GM11168 (cell line): ENCODE results near the gene BICRAL.
"Not testable (repeated sequence)": the region's sequence is repeated elsewhere in the genome, so short reads cannot be mapped to it uniquely, and the experiment has no call there.

Experiments
- in situ Hi-C: fragments of 300-500 bp; cut with MboI; formaldehyde crosslinking; loops from one replicate; pipeline ENCODE4 v1.12.0; 2022; ENCODE audit warnings: low sequenced_read_pairs; ENCODE audit not compliant: unreplicated experiment

The BICRAL gene

DNA sequence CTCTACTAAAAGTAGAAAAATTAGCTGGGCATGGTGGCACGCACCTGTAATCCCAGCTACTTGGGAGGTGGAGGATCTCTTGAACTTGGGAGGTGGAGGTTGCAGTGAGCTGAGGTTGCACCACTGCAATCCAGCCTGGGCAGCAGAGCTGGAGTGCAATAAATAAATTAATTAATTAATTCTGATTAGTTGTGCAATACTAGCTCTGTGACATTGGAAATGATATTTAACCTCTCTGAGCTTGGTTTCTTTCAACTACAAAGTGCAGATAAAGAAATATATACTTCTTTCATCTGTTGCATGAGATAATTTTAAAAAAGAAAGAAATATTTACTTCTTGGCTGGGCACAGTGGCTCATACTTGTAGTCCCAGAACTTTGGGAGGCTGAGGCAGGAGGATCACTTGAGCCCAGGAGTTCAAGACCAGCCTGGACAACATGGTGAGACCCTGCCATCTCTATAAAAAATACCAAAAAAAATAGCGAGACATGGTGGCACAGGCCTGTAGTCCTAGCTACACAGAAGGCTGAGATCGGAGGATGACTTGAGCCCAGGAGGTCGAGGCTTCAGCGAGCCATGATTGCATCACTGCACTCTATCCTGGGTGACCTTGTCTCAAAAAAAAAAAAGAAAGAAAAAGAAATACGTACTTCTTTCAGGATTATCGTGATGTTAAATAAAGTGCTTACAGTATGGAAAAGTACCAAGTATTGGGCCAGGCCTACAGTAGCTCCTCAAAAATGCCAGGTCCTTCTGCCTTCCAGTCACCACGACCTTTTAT, 20.4 kb upstream of the BICRAL start:
- in situ Hi-C loops, result no loop called here

DNA sequence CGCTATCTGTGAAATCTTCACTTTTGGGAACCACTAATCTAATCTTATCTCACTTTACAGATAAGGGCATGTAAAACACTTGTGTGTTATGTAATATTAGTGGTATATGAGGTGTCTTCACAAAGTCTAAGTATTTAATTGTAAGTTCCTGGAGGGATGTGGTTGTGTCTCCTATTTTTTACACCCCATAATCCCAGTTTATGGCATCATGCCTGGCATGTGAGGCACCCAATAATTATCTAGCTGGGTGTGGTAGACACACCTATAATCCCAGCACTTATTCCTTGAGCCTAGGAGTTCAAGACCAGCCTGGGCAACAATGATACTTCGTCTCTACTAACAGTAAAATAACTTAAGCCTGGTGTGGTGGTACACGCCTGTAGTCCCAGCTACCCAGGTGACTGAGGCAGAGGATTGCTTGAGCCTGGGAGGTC, 19.4 kb upstream of the BICRAL start:
- in situ Hi-C loops, result no loop called here

DNA sequence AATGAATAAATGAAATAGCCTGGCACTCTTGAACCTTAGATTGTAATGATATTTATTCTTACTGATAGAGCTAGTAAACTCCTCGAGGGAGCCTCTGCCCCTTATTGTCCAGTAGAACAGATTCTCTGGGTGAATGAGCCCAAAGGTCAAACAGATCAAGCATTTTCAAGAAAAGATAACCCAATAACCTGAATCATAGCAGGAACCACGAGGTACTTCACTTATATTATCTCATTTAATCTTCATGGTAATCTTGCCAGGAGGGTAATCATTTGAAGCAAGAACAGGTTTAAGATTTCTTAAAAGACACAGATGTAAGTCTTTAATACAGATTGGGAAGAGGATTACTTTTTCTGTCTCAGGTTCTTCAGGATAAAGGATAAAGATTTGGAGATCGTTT, 18.9 kb upstream of the BICRAL start:
- in situ Hi-C loops, result no loop called here

DNA sequence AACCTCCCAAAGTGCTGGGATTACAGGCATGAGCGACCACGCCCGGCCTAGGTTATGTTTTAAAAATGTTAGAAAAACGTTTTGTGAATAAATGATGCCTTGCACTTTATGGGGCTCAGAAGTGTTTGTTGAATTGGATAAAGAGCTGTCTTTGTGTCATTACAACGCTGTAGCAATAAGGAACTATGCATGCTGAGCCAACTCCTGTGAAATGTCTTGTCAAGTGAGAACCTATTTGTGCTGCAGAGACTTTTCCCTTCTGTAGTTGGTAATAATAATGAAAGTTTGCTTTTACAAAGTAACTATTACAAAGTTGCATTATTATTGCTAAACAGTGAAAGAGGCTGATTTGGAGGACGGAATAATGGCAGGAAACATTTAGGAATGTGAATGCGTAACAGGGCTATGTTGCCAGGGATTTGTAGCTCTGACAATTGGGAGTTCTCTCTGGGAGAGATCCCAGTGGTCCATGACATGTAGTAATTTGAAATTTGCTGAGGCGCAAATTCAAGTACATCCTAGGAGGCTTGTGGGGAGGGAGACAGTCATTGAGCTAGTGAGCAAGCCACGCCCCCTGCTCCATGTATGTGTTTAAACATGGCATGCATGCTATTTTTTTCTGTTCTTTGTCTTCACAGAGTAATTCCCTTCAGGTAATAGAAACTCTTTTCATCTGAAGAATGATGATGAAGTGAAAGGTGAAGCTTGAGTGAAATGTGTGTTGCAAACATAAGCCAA, 16.8 kb upstream of the BICRAL start:
- in situ Hi-C loops, result no loop called here

DNA sequence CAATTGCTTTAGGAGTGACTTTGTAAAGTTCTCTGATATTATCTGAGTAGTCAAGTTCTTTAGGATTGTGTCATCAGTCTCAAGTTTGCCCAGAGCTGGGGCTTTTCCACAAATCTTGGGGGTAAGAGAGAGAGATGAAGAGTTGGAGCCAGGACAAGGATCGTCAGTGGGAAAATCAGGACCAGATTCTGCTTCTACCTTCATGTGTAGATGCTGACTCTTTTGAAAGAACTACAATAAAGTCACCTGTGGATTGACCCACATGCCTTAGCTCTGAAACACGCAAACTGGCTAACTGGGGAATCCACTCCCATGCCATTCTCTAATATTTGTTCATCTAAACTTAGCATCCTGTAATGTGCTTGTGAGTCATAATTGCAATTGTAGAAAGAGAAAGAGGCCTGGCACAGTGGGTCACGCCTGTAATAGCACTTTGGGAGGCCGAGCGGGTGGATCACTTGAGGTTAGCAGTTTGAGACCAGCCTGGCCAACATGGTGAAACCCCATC, 15.6 kb upstream of the BICRAL start:
- in situ Hi-C loops, result no loop called here

DNA sequence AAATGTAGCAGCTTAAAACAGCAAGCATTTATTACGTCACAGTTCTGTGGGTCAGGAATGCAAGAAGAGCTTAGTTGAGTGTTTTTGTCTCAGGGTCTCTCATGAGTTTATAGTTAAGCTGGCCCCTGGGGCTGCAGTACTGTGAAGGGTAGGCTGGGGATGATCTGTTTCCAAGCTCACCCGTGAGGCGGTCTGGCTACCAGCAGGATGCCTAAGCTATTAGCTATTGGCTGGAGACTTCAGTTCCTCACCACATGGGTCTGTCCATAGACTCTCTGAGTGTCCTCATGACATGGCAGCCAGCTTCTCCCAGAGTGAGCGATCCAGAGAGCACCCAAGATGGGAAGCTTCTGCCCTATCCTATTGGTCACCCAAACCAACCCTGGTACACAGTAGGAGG, 12.8 kb upstream of the BICRAL start:
- in situ Hi-C loops, result no loop called here

DNA sequence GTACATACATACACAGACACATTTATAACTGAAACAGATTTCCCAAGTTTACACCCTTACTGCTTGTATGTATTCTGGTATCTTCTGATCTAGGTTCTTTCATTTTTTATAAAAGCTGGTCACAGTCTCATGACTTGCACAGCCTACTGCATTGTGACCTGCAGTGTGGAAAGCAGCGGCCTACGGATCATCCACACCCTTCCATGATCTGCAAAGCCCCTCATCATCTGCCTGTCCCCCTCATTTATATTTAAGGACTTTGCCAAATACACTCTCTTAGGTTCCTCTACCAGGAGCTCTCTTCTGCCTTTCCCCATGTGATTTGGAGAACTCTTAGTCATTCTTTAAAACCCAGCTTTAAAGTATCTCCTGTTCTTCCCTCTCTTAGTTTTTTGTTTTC, 12.0 kb upstream of the BICRAL start:
- in situ Hi-C loops, result no loop called here

DNA sequence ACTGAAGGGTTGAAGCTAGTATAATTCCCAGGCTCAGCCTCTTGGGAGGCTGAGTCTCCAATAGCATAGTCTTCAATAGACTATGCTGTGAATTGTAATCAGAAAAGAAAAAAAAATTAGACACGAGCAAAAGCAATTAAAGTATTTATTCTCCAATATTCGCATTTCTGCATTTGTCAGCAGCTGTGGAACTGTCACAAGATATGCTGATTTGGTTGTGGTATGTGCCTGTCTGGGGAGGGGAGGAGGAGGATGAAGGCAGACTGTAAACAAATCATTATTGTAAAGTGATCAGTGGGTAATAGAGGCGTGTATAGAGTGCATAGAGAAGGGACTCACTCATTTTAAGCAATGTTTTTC, 10.1 kb upstream of the BICRAL start:
- in situ Hi-C loops, result no loop called here

DNA sequence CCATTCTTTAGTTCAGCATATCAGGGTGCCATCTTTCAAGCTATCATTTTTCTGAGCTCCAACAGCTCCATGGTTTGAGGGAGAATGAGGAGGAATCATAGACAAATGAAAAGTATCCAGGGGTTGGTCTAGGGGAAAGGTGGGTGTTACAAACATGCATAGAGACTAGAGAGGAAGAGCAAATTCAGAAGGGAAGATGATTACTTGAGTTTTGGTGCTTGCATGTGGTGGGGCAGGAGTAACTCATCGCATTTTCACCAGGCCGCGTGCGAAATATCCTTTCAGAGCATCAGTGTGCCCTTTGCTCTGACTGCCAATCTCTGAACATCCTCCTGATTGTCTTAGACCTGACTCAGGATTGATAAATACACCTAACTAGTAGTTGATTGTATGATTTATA, 7.7 kb upstream of the BICRAL start:
- in situ Hi-C loops, result no loop called here

DNA sequence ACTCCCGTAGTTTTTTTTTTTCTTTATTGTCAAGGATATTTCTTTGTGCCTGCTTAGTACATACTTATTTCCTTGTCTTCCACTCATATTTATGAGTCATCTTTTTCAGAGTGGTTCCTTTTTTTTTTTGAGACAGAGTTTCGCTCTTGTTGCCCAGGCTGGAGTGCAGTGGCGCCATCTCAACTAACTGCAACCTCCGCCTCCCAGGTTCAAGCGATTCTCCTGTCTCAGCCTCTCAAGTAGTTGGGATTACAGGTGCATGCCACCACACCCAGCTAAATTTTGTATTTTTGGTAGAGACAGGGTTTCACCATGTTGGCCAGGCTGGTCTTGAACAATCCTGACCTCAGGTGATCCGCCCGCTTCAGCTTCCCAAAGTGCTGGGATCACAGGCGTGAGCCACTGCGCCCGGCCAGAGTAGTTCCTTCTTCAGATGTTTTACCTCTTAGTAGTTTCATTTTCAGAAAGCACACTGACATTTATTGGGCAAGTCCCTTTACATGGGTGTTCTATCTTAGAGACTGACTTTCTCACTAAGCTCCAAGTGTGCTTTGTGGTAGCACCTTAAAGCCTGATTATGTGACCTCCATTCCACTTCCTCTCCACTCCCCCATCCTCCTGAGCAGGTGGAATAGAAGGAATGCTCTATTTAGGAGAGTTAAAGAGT, 6.9 kb upstream of the BICRAL start:
- in situ Hi-C loops, result not testable (repeated sequence)

DNA sequence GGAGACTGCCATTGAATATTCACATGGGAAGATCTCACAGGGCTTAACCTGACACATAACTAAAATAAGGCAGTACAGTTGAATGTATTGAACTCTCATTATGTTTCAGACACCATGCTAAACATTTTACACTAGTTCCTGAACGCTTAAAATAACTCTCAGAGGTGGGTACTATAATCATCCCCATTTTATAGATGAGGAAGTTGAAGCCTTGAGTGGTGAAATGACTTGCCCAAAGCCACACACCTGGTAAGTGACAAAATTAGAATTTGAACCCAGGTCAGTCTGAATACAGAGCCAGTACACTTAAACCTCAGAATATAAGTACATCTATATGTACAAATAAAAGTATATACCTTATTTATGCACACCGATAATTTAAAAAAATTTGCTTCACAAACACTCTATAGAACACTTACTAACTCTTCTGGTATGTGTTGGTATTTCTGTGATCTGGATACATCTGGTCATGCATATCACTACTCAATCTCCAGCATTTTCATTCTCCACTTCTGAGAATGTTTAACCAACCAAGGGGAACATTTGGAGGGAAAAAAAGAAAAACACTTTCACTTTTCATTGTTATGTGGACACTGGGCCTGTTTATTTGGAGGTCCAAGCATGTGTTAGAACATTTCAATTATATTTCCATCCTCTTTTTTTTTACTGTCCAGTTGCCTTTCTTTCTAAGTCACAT, 4.6 kb upstream of the BICRAL start:
- in situ Hi-C loops, result no loop called here

DNA sequence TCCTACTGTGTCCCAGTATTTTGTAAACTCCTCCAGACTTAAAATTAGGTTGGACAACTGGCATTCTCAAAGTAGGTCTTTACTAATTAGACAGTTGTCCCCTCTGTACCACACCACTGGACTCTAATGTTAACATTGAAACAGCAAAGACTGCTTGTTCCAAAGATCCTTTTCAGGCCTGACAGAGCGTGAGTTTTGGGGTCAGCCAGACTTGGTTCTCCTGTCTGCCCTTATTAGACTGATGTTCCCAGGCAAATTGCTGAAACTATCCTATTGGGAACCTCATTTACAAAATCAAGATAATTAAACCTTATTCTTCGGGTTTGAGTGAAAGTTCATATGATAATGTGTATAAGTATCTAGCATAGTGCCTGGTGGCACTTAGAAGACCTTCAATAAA, 3.7 kb upstream of the BICRAL start:
- in situ Hi-C loops, result no loop called here

DNA sequence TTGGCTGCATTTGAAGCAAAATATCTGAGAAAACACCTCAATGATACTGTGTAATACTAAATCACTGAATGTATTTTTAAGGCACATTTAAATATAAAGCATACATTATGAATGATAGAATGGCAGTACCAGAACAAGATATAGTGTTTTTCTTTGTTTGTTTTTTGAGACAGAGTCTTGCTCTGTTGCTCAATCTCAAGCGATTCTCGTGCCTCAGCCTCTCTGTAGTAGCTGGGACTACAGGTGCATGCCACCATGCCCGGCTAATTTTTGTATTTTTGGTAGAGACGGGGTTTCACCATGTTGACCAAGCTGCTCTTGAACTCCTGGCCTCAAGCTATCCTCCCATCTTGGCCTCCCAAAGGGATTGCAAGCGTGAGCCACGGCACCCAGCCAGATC, 2.3 kb upstream of the BICRAL start:
- in situ Hi-C loops, result no loop called here

DNA sequence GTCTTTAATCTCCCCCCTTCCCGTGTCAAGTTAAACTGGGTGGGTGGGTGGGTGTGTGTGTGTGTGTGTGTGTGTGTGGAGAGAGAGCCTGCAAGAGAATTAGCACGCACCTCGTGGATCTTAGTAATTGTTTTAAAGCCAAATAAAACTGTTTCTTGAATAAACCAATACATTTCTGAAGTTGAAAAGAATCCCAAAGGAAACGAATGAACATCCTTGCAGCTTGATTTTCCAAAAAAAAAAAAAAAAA, 381 bp upstream of the BICRAL start:
- in situ Hi-C loops, result no loop called here

DNA sequence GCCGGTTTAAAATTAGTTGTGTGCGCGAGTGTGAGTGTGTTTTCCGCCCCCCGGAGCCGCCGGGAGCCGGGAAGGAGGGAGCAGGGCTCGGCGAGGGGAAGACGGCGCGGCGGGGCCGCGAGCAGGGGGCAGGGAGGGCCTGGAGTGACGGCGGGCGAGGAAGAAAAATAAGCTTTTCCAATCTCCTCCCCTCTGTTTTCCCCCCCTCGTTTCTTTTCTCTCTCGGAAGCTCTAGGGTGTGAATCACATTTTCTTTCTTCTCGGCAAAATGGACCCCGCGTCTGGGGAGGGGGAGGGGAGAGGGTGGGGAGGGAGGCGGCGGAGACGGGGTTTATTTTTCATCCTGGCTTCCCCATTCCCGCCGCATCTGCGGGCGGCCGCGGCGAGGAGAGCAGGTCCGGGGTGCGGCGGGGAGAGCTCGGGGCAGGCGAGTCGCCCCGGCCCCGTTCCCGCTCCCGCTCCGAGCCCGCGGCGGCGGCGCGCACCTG, 881 bp downstream of the BICRAL start:
- in situ Hi-C loops, result no loop called here

DNA sequence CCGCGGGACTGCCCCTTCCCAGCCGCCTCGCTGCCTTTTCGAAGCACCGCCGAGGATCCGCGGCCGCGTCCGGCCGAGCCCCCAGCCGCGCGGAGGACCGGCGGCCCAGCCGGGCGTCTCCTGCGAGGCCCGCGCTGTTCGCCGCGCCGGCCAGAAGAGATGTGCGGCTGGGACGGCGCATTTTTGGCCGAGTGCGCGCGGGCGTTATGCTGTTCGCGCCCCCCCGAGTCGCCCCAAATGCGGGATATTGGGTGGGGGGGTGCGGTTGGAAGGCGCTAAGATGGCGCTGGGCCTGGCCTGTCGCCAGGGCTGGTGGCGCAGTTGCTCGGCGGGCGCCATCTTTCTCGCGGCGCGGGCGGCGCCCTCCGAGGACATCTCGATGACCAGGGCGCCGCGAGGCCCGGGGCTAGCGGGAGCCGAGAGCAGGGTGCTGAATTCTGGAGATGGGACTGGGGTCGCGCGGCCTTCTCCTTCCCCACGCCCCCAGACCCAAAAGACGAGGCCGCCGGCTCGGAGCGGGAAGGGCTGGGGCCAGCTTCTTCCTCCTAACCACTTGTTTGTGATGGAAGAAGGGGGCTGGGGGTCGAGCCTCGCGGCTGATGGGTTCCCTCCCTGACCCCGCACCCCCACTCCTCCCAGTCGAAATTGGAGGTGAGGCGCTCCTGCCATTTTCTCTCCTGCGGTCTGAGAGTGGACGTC, 1.5 kb downstream of the BICRAL start:
- in situ Hi-C loops, result no loop called here

DNA sequence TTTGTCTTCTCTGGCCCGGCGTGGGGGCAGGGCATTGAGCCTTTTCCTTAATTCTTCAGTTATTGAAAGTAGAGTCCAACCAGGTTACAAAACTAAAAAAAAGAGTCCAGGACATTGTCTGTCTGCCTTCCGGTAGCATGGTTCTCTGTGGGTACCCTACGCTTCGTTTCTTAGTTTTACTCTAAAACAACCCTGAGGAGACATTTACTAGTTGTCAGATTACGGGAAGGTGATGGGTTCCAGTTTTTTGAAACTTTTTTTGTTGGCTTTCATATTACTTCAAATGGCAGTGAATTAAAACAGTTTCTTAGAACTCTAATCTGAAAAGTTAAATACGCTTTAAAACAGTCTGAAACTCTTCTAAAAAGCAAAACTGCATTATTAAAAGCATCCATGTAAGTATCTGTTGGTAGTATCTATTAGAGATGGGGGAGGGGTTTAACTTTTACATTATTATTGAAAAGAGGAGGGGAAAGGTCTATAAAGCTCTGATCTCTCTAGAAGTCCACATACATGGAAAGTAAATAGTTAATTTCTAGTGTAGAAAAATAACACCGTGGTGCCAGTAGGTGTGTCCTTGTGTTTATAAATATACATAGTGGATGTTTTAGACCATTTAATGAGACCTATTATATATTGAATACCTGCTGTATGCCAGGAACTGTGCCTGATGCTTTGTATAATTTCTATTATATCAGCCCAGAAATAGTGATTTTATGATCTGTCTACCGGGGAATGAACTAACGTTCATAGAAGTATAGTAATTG, 2.2 kb downstream of the BICRAL start:
- in situ Hi-C loops, result no loop called here

DNA sequence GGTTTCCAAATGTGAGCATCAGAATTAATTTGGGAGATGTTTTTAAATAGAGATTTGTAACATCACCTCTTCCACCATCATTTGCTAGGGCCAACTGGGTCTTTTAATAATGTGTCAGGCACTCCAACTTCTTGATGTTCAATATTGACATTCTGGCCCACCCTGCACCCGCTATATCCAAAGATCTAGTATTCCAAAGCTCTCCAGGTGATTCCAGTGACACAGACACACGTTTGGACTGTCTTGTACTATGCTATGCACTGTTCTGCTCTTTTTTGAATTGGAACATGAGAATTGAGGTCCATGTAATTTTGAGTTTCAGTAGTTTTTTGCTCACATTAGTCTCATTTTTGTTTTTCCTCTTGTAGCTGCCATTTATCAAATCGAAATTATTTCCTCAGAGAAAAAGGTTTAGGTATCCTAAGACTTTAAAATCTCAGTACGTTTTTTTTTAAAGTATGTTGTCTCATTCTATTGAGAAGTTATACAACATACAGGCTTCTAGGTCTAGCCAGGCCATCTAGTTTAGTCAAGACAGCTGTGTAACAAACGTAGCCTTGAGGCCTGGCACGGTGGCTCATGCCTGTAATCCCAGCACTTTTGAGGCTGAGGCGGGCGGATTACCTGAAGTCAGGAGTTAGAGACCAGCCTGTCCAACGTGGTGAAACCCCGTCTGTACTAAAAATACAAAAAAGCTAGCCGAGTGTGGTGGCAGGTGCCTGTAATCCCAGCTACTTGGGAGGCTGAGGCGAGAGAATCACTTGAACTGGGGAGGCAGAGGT, 3.1 kb downstream of the BICRAL start:
- in situ Hi-C loops, result no loop called here

DNA sequence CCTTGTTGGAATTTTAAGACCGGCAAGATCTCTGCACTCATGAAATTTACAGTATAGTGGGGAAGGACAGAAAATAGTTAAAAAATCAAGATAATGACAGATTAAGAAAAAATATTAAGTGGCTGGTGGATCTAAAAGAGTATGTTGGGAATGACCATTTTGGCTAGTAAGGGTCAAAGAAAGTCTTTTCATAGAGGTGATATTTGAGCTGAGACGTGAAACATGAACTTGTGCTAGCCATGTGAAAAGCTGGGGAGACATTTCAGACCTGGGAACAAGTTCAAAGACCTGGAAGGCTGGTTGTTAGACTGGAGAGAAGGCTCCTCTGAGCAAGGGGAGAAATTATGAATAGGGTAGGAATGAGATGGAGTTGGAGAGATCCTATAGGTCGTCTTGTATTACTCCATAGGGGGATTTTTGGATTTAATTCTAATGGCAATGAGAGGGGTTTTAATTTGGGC, 4.7 kb downstream of the BICRAL start:
- in situ Hi-C loops, result no loop called here
